NCI-H446 (cell line): ENCODE measurements around the gene ERN2.

Experiments
- DNase-seq, 2 experiments: peaks; one replicate each; lab custom pipeline; 2025; lab: John Stamatoyannopoulos, UW

The ERN2 gene

DNA sequence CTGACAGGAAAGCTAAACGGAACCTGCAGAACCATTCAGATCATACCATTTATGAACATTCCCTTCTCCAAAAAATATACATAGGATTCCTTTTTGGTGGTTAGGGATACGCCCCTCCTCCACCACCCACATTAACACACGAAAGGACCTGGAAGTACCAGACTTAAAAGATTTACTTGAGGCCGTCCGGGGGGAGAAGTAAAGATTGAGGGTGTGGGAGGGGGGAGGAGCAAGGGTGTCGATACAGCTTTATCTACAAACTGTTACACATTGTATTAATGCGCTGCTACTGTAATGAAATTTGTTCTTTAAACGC is 72.4 kb downstream of the ERN2 start:
- DNase-seq, result no peak
